ENCODE results near the gene MAP2. TPM values are rescaled to one million over a fixed set of nuclear protein-coding genes. Genes with fewer than 3 reads are reported as not detected.
A peak's percentile ranks its signal among the peaks of the same experiment; 100 is the strongest.

Gene MAP2
- total and polyA plus RNA-seq, 2 experiments from 2014 or later, result 2.9 to 4.4 TPM

DNA sequence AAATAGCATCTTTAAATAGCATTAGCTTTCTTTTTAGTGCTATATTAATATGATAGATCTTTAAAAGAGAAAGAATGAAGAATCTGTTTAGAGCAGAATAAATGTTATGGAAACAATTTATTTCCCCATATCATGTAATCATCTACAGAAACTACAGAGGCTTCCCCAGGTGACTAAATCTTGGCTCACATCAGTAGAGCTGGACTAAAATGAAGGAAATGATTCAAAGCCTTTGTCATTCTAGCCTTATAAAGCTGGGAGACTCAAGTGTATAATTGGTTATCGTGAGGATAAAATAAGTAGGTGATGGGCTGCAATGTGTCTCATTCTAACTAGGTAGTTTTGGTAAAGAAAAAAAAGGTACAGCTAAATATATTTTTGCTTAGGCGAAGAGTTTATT is 264.5 kb downstream of the MAP2 start (continued):
- TF ChIP-seq, protein P1, sequence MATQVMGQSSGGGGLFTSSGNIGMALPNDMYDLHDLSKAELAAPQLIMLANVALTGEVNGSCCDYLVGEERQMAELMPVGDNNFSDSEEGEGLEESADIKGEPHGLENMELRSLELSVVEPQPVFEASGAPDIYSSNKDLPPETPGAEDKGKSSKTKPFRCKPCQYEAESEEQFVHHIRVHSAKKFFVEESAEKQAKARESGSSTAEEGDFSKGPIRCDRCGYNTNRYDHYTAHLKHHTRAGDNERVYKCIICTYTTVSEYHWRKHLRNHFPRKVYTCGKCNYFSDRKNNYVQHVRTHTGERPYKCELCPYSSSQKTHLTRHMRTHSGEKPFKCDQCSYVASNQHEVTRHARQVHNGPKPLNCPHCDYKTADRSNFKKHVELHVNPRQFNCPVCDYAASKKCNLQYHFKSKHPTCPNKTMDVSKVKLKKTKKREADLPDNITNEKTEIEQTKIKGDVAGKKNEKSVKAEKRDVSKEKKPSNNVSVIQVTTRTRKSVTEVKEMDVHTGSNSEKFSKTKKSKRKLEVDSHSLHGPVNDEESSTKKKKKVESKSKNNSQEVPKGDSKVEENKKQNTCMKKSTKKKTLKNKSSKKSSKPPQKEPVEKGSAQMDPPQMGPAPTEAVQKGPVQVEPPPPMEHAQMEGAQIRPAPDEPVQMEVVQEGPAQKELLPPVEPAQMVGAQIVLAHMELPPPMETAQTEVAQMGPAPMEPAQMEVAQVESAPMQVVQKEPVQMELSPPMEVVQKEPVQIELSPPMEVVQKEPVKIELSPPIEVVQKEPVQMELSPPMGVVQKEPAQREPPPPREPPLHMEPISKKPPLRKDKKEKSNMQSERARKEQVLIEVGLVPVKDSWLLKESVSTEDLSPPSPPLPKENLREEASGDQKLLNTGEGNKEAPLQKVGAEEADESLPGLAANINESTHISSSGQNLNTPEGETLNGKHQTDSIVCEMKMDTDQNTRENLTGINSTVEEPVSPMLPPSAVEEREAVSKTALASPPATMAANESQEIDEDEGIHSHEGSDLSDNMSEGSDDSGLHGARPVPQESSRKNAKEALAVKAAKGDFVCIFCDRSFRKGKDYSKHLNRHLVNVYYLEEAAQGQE (IDR thresholded peaks at IDR 0.05; ENCODE audit: unreplicated experiment), result no peak
- no peak for TF ChIP-seq JUNB (IDR thresholded peaks at IDR 0.05; ENCODE audit: unreplicated experiment)
- TF ChIP-seq NANOG (IDR thresholded peaks at IDR 0.05; ENCODE audit: borderline replicate concordance), result no peak

DNA sequence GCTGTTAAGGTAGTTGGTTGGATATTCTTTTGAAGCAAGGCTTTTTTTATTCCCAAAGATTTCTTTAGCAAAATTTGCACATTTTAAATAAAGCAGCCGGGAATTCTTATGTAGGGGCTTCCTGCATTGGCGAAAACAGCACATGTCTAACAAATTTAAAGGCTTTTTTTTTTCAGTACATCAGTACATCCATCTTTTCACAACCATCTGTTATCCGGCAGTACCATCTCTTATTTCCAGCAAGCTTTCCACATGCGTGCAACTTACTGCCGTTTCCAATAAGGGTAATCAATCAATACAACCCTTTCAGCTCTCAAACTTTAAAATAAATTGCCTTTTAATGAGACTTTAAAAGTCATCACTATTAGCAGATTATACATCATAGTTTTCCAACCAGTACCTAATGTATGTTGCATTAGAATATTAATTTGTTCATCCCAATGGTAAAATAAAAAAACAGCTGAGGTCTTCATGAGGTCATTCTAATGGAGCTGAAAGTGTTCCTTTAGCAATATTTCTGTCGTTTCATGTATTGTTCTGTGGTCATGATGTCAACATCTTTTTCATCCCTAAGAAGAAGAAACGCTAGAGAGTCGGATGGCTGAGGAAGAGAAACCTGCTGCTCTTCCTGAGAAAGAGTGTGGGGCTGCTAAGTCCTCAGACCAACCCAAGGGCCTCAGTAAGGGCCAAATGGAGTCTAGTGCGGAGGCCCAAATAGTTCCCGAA is 266.3 kb downstream of the MAP2 start:
- no peaks in the 10 kb centered on the region for H3K27me3 Mint-ChIP-seq (ENCODE audit: insufficient read depth, low read depth, poor library complexity)
- no peaks in the 10 kb centered on the region for H3F3A ChIP-seq (replicated peaks; ENCODE audit: low read depth)
- no peaks in the 10 kb centered on the region; the same call in 2 of the 3 replicates for H3K9me3 Mint-ChIP-seq
- H3K9me2 ChIP-seq (ENCODE audit: insufficient read depth), result no peaks in the 10 kb centered on the region
- H3K4me2 ChIP-seq, result 0 out of 2 replicates have a peak overlapping the region, but pooled peaks have one; percentile 28
- peaks cover 11% of the 10 kb centered on the region; the same call in 1 of the 2 replicates for H3K4me1 ChIP-seq (ENCODE audit: insufficient read depth)
- no peaks in the 10 kb centered on the region for H3K36me3 Mint-ChIP-seq (ENCODE audit: low read depth)
- H3K4me3 Mint-ChIP-seq, result no peak overlapping the region
- no peaks in the 10 kb centered on the region for H4K20me1 ChIP-seq (replicated peaks; ENCODE audit: insufficient read depth)
- H3K27ac Mint-ChIP-seq, result no peak overlapping the region
- H3K27me3 ChIP-seq (ENCODE audit: insufficient read depth), result no peaks in the 10 kb centered on the region
- H3K4me1 Mint-ChIP-seq, result peaks cover 28% of the 10 kb centered on the region
- peak overlapping the region; percentile 70; the same call in 1 of the 2 replicates for H2AFZ ChIP-seq
- H3K36me3 ChIP-seq (ENCODE audit: insufficient read depth), result no peaks in the 10 kb centered on the region
- H3K27ac ChIP-seq (ENCODE audit: low read depth), result no peak overlapping the region
- no peak for DNase-seq (ENCODE audit: low spot score)
- no peak for ATAC-seq
- H3K4me3 ChIP-seq, result no peak overlapping the region
- H3K79me2 ChIP-seq (replicated peaks; ENCODE audit: insufficient read depth), result no peaks in the 10 kb centered on the region
- TF ChIP-seq EZH2phosphoT487 (IDR thresholded peaks at IDR 0.05; ENCODE audit: unreplicated experiment) (no peak), NANOG (IDR thresholded peaks at IDR 0.05; ENCODE audit: borderline replicate concordance) (no peak), ZNF331 (CRISPR knock-in tag; IDR thresholded peaks at IDR 0.05; ENCODE audit: low read depth) (no peak)
- TF ChIP-seq, protein P2, sequence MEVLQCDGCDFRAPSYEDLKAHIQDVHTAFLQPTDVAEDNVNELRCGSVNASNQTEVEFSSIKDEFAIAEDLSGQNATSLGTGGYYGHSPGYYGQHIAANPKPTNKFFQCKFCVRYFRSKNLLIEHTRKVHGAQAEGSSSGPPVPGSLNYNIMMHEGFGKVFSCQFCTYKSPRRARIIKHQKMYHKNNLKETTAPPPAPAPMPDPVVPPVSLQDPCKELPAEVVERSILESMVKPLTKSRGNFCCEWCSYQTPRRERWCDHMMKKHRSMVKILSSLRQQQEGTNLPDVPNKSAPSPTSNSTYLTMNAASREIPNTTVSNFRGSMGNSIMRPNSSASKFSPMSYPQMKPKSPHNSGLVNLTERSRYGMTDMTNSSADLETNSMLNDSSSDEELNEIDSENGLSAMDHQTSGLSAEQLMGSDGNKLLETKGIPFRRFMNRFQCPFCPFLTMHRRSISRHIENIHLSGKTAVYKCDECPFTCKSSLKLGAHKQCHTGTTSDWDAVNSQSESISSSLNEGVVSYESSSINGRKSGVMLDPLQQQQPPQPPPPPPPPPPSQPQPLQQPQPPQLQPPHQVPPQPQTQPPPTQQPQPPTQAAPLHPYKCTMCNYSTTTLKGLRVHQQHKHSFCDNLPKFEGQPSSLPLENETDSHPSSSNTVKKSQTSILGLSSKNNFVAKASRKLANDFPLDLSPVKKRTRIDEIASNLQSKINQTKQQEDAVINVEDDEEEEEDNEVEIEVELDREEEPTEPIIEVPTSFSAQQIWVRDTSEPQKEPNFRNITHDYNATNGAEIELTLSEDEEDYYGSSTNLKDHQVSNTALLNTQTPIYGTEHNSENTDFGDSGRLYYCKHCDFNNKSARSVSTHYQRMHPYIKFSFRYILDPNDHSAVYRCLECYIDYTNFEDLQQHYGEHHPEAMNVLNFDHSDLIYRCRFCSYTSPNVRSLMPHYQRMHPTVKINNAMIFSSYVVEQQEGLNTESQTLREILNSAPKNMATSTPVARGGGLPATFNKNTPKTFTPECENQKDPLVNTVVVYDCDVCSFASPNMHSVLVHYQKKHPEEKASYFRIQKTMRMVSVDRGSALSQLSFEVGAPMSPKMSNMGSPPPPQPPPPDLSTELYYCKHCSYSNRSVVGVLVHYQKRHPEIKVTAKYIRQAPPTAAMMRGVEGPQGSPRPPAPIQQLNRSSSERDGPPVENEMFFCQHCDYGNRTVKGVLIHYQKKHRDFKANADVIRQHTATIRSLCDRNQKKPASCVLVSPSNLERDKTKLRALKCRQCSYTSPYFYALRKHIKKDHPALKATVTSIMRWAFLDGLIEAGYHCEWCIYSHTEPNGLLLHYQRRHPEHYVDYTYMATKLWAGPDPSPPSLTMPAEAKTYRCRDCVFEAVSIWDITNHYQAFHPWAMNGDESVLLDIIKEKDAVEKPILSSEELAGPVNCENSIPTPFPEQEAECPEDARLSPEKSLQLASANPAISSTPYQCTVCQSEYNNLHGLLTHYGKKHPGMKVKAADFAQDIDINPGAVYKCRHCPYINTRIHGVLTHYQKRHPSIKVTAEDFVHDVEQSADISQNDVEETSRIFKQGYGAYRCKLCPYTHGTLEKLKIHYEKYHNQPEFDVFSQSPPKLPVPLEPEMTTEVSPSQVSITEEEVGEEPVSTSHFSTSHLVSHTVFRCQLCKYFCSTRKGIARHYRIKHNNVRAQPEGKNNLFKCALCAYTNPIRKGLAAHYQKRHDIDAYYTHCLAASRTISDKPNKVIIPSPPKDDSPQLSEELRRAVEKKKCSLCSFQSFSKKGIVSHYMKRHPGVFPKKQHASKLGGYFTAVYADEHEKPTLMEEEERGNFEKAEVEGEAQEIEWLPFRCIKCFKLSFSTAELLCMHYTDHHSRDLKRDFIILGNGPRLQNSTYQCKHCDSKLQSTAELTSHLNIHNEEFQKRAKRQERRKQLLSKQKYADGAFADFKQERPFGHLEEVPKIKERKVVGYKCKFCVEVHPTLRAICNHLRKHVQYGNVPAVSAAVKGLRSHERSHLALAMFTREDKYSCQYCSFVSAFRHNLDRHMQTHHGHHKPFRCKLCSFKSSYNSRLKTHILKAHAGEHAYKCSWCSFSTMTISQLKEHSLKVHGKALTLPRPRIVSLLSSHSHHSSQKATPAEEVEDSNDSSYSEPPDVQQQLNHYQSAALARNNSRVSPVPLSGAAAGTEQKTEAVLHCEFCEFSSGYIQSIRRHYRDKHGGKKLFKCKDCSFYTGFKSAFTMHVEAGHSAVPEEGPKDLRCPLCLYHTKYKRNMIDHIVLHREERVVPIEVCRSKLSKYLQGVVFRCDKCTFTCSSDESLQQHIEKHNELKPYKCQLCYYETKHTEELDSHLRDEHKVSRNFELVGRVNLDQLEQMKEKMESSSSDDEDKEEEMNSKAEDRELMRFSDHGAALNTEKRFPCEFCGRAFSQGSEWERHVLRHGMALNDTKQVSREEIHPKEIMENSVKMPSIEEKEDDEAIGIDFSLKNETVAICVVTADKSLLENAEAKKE (CRISPR knock-in tag; IDR thresholded peaks at IDR 0.05), result no peak
- TF ChIP-seq, protein P3, sequence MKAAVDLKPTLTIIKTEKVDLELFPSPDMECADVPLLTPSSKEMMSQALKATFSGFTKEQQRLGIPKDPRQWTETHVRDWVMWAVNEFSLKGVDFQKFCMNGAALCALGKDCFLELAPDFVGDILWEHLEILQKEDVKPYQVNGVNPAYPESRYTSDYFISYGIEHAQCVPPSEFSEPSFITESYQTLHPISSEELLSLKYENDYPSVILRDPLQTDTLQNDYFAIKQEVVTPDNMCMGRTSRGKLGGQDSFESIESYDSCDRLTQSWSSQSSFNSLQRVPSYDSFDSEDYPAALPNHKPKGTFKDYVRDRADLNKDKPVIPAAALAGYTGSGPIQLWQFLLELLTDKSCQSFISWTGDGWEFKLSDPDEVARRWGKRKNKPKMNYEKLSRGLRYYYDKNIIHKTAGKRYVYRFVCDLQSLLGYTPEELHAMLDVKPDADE (IDR thresholded peaks at IDR 0.05), result no peak
- TF ChIP-seq, protein P1 (IDR thresholded peaks at IDR 0.05; ENCODE audit: unreplicated experiment), result no peak

All from GM23338 (cell line).